Neural progenitor cell (in vitro differentiated cells): ENCODE data around the gene RSF1. TPM values are rescaled to one million over a fixed set of nuclear protein-coding genes. Genes with fewer than 3 reads are reported as not detected.
"Not testable (repeated sequence)": the region's sequence is repeated elsewhere in the genome, so short reads cannot be mapped to it uniquely, and the experiment has no call there.

ENCODE experiments used
- DNase-seq: peaks from one replicate; pipeline ENCODE4 v3.0.0-alpha.2; 2016; ENCODE audit warnings: low spot score
- H2AFZ ChIP-seq: fragments of 200-600 bp; sonication (generic); replicated peaks from 2 replicates; pipeline ENCODE4 v1.6.1; 2016; ENCODE audit warnings: antibody characterized with exemption
- H3F3A ChIP-seq: fragments of 200-600 bp; sonication (generic); 2 replicates; pipeline ENCODE4 v1.6.1; 2016; ENCODE audit warnings: antibody characterized with exemption, low read depth
- H3K27ac ChIP-seq: fragments of 200-600 bp; sonication (generic); 2 replicates; pipeline ENCODE4 v1.5.1; 2016; ENCODE audit warnings: mild to moderate bottlenecking
- H3K27me3 ChIP-seq: fragments of 200-600 bp; sonication (generic); 2 replicates; pipeline ENCODE4 v1.6.1; 2016; ENCODE audit warnings: mild to moderate bottlenecking, moderate library complexity
- H3K36me3 ChIP-seq: fragments of 200-600 bp; sonication (generic); 2 replicates; pipeline ENCODE4 v1.5.1; 2016
- H3K4me1 ChIP-seq: fragments of 200-600 bp; sonication (generic); 2 replicates; pipeline ENCODE4 v1.6.1; 2016; ENCODE audit warnings: mixed run types
- H3K4me2 ChIP-seq: fragments of 200-600 bp; sonication (generic); 2 replicates; pipeline ENCODE4 v1.6.1; 2016
- H3K4me3 ChIP-seq: fragments of 200-600 bp; sonication (generic); 2 replicates; pipeline ENCODE4 v1.5.1; 2016
- H3K79me2 ChIP-seq: fragments of 200-600 bp; sonication (generic); 2 replicates; pipeline ENCODE4 v1.6.1; 2016; ENCODE audit warnings: low read depth
- H3K9ac ChIP-seq: fragments of 200-600 bp; sonication (generic); 2 replicates; pipeline ENCODE4 v1.6.1; 2016
- H3K9me3 ChIP-seq: fragments of 200-600 bp; sonication (generic); 2 replicates; pipeline ENCODE4 v1.5.1; 2016; ENCODE audit warnings: low read depth
- H4K20me1 ChIP-seq: fragments of 200-600 bp; sonication (generic); 2 replicates; pipeline ENCODE4 v1.6.1; 2016; ENCODE audit warnings: low read depth
- H3K27ac Mint-ChIP-seq: 3 replicates; pipeline ENCODE4 v1.8.0; 2021; ENCODE audit warnings: mixed read lengths
- H3K27me3 Mint-ChIP-seq: 2 replicates; pipeline ENCODE4 v1.8.0; 2022; ENCODE audit warnings: low read depth, mild to moderate bottlenecking, inconsistent platforms, moderate library complexity, mixed read lengths; ENCODE audit not compliant: insufficient read depth
- H3K36me3 Mint-ChIP-seq: 3 replicates; pipeline ENCODE4 v1.8.0; 2021; ENCODE audit warnings: mixed read lengths
- H3K4me1 Mint-ChIP-seq: 3 replicates; pipeline ENCODE4 v1.8.0; 2021; ENCODE audit warnings: mixed read lengths
- H3K4me3 Mint-ChIP-seq: 3 replicates; pipeline ENCODE4 v1.8.0; 2021; ENCODE audit warnings: mild to moderate bottlenecking, moderate library complexity, mixed read lengths
- H3K9me3 Mint-ChIP-seq: 3 replicates; pipeline ENCODE4 v1.8.0; 2020; ENCODE audit warnings: mixed read lengths
- EZH2 ChIP-seq: fragments of 200-600 bp; sonication (generic); IDR thresholded peaks from 2 replicates; pipeline ENCODE4 v1.6.1; 2017; ENCODE audit warnings: antibody characterized with exemption, mild to moderate bottlenecking, moderate library complexity
- EZH2phosphoT487 ChIP-seq: fragments of 200-600 bp; sonication (generic); IDR thresholded peaks from 2 replicates; pipeline ENCODE4 v1.6.1; 2017; ENCODE audit warnings: antibody characterized with exemption
- total RNA-seq: library from RNA; depleted of rRNA; stranded (reverse); fragments of >200 nt; gene quantifications from 2 replicates; pipeline ENCODE4 v1.2.3, GENCODE V29; 2015; ENCODE audit warnings: low replicate concordance
- TF ChIP-seq, protein P1 (sequence below): fragments of 200-600 bp; sonication (generic); IDR thresholded peaks from 2 replicates; pipeline ENCODE4 v1.5.1; 2017; ENCODE audit warnings: antibody characterized with exemption, mild to moderate bottlenecking

RSF1 gene
- total RNA-seq, 1 donor from 2014 or later: 106 TPM

DNA sequence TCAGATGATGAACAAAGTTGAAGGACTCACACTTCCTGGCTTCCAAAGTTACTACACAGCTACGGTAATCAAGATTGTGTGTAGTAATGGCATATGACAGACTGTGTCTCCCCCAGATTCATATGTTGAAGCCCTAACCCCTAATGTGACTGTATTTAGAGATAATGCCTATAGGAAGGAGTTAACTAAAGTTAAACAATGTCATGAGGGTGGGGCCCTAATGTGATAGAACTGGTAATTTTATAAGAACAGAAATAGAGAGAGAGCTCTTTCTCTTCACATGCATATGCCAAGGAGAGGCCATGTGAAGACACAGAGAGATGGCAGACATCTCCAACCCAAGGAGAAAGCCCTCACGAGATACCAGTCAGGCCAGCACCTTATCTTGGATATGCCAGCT is 8.4 kb upstream of the RSF1 start:
- H3K27ac ChIP-seq: no peak overlapping the region
- H3K4me2 ChIP-seq: no peak overlapping the region
- Mint-ChIP-seq H3K27me3 (no peaks in the 10 kb centered on the region), H3K4me3 (no peak overlapping the region), H3K27ac (no peak overlapping the region), H3K36me3 (peaks cover 21% of the 10 kb centered on the region), H3K4me1 (no peaks in the 10 kb centered on the region), H3K9me3 (peaks cover 26% of the 10 kb centered on the region)
- no peak overlapping the region for H3K9ac ChIP-seq
- no peaks in the 10 kb centered on the region for H4K20me1 ChIP-seq
- TF ChIP-seq EZH2phosphoT487: no peak
- no peak for TF ChIP-seq EZH2
- TF ChIP-seq, protein P1, sequence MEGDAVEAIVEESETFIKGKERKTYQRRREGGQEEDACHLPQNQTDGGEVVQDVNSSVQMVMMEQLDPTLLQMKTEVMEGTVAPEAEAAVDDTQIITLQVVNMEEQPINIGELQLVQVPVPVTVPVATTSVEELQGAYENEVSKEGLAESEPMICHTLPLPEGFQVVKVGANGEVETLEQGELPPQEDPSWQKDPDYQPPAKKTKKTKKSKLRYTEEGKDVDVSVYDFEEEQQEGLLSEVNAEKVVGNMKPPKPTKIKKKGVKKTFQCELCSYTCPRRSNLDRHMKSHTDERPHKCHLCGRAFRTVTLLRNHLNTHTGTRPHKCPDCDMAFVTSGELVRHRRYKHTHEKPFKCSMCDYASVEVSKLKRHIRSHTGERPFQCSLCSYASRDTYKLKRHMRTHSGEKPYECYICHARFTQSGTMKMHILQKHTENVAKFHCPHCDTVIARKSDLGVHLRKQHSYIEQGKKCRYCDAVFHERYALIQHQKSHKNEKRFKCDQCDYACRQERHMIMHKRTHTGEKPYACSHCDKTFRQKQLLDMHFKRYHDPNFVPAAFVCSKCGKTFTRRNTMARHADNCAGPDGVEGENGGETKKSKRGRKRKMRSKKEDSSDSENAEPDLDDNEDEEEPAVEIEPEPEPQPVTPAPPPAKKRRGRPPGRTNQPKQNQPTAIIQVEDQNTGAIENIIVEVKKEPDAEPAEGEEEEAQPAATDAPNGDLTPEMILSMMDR: no peak
- H3K36me3 ChIP-seq: no peaks in the 10 kb centered on the region
- H3K79me2 ChIP-seq: no peaks in the 10 kb centered on the region
- no peaks in the 10 kb centered on the region for H3K9me3 ChIP-seq
- no peak overlapping the region for H3K4me3 ChIP-seq
- DNase-seq: no peak
- H3K27me3 ChIP-seq: no peaks in the 10 kb centered on the region
- H2AFZ ChIP-seq: no peak overlapping the region
- no peaks in the 10 kb centered on the region for H3K4me1 ChIP-seq
- no peaks in the 10 kb centered on the region for H3F3A ChIP-seq

DNA sequence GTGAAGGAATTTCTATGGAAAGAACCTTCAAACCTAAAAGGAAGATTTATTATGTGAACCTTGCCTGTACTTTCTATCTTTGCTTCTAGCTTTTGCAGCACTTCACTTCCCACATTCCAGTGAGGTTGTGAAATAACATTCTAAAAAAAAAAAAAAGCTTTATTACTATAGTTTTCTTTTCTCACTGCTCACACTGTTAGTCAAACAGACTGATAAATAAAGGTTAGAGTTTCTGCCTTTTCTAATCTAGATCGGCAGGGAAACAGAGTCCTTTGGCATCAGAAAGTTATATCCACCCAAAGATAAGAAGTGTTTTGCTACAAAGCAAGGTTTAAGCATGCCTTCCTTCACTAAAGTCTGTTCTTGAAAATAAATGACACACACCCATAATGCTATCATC is 3.3 kb upstream of the RSF1 start:
- Mint-ChIP-seq H3K27me3 (no peaks in the 10 kb centered on the region), H3K4me1 (peaks cover 10% of the 10 kb centered on the region)
- TF ChIP-seq, protein P1: no peak

DNA sequence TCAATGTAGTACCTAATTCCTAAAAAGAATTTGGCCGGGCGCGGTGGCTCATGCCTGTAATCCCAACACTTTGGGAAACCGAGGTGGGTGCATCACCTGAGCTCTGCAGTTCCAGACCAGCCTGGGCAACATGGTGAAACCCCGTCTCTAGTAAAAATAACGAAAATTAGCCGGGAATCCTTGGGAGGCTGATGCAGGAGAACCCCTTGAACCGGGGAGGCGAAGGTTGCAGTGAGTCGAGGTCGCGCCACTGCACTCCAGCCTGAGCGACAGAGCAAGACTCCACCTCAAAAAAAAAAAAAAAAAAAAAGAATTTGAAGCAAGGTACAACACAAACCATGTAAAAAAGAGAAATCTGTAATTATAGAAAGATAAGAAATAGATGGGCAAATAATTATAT is 1.6 kb upstream of the RSF1 start:
- H3K79me2 ChIP-seq: peaks cover 48% of the 10 kb centered on the region
- H3K4me1 ChIP-seq: peaks cover 22% of the 10 kb centered on the region
- H3K27ac ChIP-seq, H3K27me3 Mint-ChIP-seq, H3K36me3 Mint-ChIP-seq, H3K9me3 Mint-ChIP-seq, H3K27me3 ChIP-seq, DNase-seq, H3K36me3 ChIP-seq, H2AFZ ChIP-seq, H3K9ac ChIP-seq, H3K27ac Mint-ChIP-seq, H3K9me3 ChIP-seq: not testable (repeated sequence)
- Mint-ChIP-seq H3K4me3 (peak overlapping the region; percentile 96), H3K4me1 (peaks cover 14% of the 10 kb centered on the region)
- H3K4me3 ChIP-seq: peak overlapping the region; percentile 100
- H4K20me1 ChIP-seq: peaks cover 21% of the 10 kb centered on the region
- H3F3A ChIP-seq: peaks cover 35% of the 10 kb centered on the region
- H3K4me2 ChIP-seq: peak overlapping the region; percentile 85

More for the DNA sequence above, 3.3 kb upstream of the RSF1 start:
- Histone ChIP-seq H3K27ac (no peak overlapping the region), H3K9ac (no peak overlapping the region), H3K9me3 (no peaks in the 10 kb centered on the region), H3K79me2 (peaks cover 32% of the 10 kb centered on the region), H3K27me3 (no peaks in the 10 kb centered on the region), H3K36me3 (no peaks in the 10 kb centered on the region), H2AFZ (no peak overlapping the region), H3K4me3 (no peak overlapping the region), H3F3A (peaks cover 29% of the 10 kb centered on the region), H4K20me1 (peaks cover 4% of the 10 kb centered on the region), H3K4me1 (peaks cover 8% of the 10 kb centered on the region), H3K4me2 (no peak overlapping the region)
- no peak overlapping the region for H3K4me3 Mint-ChIP-seq
- no peak overlapping the region for H3K27ac Mint-ChIP-seq
- H3K36me3 Mint-ChIP-seq: peaks cover 3% of the 10 kb centered on the region
- DNase-seq: no peak
- H3K9me3 Mint-ChIP-seq: peaks cover 5% of the 10 kb centered on the region

DNA sequence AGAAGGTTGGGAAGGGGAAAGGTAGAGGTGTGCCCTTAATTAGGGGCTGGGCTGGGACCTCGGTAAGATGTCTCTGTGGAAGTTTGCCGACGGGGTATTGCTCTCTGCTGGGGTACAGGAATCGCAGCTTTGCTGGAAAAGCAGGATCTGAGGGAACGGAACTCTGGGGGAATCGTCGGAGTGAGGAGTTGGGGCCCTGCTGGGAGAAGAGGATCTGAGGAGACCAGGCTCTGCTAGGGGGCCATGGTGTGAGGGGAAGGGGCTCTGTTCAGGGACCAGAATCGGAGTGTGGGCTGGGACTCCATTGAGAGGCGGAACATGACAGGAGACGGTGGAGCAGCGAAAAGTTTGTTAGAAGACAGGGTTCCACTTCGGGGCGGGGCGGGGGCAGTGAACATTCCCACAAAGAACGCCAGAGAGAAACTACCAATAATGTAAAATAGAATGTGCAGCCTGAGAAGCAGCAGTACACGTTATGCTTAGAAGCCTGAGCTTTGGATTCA is 878 bp upstream of the RSF1 start:
- Histone ChIP-seq H3K4me1 (peaks cover 22% of the 10 kb centered on the region), H3K79me2 (peaks cover 56% of the 10 kb centered on the region), H4K20me1 (peaks cover 28% of the 10 kb centered on the region), H3F3A (peaks cover 35% of the 10 kb centered on the region), H3K36me3 (no peaks in the 10 kb centered on the region), H3K27ac (peak overlapping the region; percentile 10), H3K9ac (peak overlapping the region; percentile 68), H3K27me3 (no peaks in the 10 kb centered on the region), H3K4me2 (peak overlapping the region; percentile 85), H3K9me3 (no peaks in the 10 kb centered on the region), H3K4me3 (peak overlapping the region; percentile 100), H2AFZ (peak overlapping the region; percentile 89)
- peak overlapping the region; percentile 96 for H3K4me3 Mint-ChIP-seq
- TF ChIP-seq, protein P1: no peak
- TF ChIP-seq EZH2: no peak
- TF ChIP-seq EZH2phosphoT487: no peak
- peaks cover 3% of the 10 kb centered on the region for H3K27me3 Mint-ChIP-seq
- peak overlapping the region; percentile 77 for H3K27ac Mint-ChIP-seq
- H3K36me3 Mint-ChIP-seq: peaks cover 10% of the 10 kb centered on the region
- DNase-seq: no peak
- H3K9me3 Mint-ChIP-seq: peaks cover under 1% of the 10 kb centered on the region
- peaks cover 14% of the 10 kb centered on the region for H3K4me1 Mint-ChIP-seq
